HG03378 (cell line): Measurements from ENCODE around the gene FAM83G.
"Not testable (repeated sequence)": the region's sequence is repeated elsewhere in the genome, so short reads cannot be mapped to it uniquely, and the experiment has no call there.

Source experiments
- ATAC-seq: cut with Tn5 transposase; IDR thresholded peaks from one replicate; pipeline ENCODE4 v1.9.1; 2021; ENCODE audit warnings: mild to moderate bottlenecking, moderate library complexity; ENCODE audit not compliant: unreplicated experiment

Gene FAM83G

DNA sequence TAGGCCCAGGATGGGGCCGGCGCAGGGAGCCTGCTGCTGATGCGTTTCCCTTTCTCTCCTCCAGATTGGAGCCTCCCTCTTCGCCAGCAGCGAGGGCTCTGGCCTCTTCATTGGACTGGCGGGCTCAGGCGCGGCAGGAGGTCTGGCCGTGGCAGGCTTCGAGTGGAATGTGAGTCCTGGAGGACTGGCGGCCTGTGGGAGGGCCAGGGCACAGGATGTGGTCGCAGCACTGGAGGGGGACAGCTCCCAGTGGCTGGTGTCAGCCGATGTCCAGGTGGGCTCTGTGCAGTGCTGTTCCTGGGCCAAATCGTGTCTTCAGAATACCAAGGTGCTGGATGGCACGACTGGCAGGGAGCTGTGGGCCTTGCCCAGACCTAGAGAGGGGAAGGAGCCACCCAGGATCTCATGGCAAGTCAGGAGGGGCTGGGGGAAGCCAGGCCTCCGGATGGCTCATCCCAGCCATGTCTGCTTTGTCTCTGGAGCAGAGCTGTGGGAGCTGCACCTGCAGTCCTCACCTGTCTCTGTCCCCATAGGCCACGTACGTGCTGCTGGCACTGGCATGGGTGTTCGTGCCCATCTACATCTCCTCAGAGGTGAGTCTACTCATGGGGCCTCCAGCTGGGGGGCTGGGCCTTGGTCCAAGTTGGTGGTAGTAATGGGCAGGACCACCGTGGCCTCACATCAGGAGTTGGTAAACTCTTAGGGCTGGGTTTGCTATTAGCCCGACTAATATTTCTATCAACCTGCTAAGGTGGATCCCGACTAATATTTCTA, 45.3 kb downstream of the FAM83G start:
- ATAC-seq = no peak

DNA sequence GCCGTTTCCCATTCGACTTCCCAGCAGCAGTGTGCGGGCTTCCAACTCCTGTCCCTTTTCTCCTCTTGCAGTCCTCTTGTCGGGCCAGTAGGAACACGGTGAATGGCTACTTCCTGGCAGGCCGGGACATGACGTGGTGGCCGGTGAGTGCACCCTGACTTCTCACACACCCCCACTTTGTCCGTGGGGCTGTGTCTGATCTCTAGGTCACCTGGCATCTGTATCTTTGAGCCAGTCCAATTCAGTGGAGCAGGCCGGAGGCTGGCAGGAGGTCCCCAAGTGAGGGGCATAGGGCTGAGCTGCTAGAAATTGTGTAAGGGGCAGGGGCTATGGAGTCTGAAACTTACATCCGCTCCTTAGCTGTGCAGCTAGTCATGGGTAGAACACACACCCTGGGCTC, 46.0 kb downstream of the FAM83G start:
- no peak for ATAC-seq

DNA sequence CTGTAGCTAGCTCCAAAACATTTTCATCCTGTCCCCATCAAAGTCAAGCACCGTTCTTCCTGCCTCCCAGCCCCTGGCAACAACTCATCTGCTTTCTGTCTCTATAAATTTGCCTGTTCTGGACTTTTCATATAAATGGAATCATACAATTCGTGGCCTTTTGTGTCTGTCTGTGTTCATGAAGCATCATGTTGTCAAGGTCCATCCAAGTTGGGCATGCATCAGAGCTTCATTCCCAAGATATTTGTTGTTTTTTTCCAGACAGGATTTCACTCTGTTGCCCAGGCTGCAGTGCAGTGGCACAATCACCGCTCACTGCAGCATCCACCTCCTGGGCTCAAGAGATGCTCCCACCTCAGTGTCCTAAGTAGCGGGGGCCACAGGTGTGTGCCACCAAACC, 46.7 kb downstream of the FAM83G start:
- ATAC-seq = no peak

DNA sequence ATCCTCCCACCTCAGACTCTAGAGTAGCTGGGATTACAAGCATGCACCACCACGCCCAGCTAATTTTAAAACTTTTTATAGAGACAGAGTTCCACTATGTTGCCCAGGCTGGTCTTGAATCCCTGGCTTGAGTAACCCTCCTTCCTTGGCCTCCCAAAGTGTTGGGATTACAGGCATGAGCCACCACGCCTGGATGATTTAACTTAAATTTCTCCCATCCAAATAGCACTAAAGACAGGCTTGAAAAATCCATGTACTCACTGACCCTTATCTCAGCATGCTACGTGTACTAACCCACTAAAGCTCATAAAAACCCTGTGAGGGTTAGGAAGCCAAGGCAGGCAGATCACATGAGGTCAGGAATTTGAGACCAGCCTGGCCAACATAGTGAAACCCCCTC, 48.0 kb downstream of the FAM83G start:
- no peak for ATAC-seq

DNA sequence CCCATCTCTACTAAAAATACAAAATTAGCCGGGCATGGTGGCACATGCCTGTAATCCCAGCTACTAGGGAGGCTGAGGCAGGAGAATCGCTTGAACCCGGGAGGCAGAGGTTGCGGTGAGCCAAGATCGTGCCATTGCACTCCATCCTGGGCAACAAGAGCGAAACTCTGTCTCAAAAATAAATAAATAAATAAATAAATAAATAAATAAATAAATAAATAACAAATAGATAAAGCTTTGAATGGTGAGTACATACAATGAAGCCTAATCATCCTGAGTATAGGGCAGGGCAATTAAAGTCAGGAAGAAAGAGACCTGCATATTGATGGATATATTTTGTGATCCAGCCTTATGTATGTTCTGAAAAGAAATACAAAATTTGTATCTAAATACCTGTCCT, 48.5 kb downstream of the FAM83G start:
- ATAC-seq = not testable (repeated sequence)

DNA sequence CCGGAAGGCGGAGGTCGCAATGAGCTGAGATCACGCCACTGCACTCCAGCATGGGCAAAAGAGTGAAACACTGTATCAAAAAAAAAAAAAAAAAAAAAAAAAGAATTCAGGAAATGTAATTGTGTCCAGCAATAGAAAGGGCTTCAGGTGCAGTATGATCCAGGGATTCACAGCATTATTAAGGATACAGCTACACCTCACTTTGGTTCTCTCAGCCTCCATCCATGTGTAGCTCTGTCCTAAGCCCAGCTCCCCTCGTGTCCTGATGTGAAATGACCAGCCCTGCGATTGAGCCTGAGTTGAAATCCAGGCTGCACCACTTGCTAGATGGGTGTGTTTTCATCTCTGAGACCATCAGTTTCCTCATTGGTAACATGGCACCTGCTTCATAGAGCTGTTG, 49.6 kb downstream of the FAM83G start:
- ATAC-seq = no peak

GRCh38 chr17:18954321-18954720, 50.2 kb downstream of the FAM83G start:
- no peak for ATAC-seq

DNA sequence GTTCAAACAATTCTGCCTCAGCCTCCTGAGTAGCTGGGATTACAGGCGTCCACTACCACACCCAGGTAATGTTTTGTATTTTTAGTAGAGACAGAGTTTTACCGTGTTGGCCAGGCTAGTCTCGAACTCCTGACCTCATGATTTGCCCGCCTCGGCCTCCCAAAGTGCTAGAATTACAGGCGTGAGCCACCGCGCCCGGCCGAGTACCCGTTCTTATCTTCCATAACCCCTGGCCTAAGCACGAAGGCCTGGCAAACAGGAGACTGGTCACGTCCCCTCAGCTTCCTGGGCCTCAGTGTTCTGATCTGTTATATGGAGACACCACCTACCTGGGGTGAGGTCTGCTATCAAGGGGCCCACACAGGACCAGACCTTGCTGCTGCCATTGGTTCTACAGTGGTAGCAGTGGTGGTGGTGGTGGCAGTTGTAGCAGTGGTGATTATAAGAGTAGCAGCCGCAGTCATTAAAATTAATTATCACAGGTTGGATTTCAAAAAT, 51.3 kb downstream of the FAM83G start:
- ATAC-seq = no peak

DNA sequence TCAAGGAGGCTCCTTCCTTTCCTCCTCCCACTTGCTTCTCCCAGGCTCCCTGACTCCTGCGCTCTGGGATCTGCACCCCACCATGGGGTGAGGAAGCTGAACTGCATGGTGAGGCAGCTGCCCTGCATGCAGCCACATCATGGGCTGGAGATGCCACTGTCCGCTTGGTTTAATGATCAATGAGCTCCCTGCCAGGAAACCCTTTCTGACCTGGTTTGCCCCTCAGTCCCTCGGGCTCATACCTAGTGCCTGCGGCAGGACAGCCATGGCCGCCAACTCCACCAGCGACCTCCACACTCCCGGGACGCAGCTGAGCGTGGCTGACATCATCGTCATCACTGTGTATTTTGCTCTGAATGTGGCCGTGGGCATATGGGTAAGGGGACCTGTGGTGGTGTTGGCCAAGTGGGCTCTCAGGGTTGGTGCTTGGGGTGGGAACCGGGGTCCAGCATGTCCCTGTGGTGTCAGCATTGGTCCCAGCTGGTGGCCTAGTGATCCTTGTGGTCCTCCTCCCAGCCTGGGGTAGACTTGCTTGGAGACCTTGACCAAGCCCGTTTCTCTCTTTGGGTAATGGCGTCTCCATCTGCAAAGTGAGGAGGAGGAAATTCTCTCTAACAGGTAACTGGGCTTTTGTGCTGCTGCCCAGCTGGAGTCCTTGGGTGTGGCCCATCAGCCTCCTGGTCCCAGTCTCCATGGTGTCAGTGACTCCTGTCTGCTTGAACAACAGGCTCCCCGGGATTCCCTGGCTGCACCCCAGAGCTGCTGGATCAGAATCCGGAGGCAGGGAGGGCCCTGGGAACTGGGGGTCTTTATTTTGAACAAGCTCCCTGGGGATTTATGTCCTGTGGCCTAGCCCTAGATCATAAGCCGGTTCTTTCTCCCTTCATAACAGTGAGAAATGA, 52.4 kb downstream of the FAM83G start, which contains the start of gene SLC5A10:
Gene SLC5A10 (plus strand): TSS at position 225 of the 902 bp plus-strand sequence. CDS start 41 bp downstream, at position 266.
- no peak for ATAC-seq

DNA sequence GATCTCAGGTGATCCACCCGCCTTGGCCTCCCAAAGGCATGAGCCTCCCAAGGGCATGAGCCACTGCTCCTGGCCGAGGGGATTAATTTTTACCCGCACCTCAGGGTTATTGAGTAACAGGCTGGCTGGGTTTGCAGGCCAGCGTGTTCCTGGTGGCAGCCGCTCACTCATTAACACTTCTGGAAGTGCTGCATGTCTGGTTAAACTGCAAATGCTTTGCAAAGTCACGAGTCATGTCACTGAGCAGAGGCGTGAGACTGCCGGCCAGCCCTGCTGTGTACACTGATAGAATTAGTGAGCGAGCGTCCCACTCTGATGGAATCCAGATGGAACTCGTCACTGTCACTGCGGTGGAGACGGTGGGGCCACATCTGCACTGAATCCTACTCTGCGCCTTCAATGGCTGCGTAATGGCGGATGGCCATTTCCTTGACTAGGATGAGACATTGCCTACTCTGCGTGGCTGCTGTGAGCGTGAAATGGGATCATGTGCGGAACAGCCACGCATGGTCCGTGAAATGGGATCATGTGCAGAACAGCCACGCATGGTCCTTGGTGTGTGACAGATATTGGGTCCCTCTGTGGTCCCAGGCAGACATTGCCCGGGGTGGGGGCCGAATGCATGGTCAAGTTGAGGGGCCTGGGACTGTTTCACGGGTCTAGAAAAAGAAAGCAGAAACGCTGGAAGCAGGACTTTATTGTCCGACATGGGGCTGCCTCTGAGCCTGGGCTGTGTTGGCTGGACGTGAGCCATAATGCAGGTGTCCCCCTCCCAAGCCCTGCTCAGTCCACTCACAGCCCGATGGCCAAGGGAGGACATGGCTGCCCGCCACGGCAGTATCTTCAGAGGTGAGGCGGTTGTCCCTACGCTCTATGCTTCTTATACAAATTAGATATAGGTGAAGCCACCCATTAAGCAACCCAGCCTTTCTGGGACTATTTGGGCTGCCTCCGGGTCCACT, 53.3 kb downstream of the FAM83G start:
- no peak for ATAC-seq

DNA sequence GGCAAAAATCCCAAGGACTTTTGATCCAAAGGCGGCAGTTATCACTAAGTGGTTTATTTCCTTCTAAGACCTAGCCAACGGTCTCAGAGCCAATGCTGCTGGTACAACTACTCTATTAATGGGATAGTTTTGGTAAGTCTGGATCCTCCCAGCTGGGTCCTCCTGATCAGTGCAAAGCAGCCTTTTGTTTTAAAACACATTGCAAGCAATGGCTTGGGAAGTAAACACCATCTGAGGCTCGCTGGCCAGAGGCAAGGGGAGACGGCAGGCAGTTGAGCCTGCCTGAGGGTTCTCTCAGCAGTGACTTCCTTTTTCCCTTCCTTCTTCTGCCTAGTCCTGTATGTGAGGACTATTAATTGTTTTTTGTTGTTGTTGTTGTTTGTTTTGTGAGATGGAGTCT, 54.2 kb downstream of the FAM83G start:
- no peak for ATAC-seq

DNA sequence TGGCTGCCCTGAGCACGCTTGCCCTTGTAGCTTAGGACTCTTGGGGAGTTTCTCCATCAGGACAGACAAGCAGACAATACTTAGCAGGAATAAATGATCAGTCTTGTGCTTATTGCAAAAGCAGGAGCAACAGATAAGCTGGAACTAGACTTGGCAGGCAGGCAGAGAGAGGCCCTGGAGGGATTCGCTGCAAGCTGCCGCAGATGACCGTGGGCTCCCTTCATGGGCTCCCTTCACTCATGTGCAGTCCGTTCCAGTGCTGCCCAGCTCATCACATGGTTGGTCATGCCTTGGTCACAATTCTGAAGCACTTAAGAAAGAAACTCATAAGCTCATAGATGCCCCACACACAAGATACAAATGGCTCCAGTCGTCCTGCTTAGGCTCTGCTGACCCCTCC, 55.0 kb downstream of the FAM83G start:
- ATAC-seq = no peak

DNA sequence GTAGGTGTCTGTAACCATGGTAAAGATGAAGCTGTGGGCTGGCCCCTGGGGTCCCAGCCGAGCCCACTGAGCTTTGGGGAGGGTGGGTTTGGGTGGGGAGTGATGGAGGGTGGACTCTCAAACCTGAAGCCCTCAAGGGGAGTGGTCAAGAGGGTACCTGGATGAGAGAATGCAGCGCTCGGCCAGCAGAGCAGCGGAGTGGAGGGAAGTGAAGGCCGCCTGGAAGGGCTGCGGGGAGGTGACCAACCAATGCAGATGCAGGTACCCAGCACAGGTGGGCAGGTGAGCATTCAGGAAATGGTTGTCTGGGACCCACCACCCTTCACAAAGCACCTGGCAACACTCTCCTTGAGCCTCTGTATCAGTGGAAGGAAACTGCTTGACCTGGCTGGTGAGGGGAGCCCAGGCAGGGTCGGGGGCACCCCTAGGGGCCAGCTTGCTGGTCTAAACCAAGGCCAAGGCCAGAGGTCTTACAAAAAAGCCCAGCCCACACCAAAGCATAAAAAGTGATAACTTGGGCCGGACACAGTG, 56.0 kb downstream of the FAM83G start:
- ATAC-seq = no peak

- no peak for ATAC-seq
Observed at GRCh38 chr17:18947866-18948265, 56.7 kb downstream of the FAM83G start.

- no peak for ATAC-seq
Observed at GRCh38 chr17:18946536-18946935, 58.0 kb downstream of the FAM83G start.

DNA sequence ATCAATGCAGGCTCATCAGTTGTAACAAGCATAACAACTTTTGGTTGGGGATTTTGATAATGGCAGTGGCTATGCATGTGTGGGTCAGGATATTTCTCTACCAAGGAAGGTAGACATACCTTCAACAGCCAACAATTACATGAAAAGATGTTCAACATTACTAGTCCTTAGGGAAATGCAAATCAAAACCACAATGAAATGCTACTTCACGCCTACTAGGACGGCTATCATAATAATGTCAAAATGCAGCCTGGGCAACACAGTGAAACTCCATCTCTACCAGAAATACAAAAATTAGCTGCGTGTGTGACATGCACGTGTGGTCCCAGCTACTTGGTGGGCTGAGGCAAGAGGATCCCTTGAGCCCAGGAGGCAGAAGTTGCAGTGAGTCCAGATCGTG, 59.9 kb downstream of the FAM83G start:
- ATAC-seq = no peak

GRCh38 chr17:18938692-18939023, 65.9 kb downstream of the FAM83G start:
- ATAC-seq = no peak

- ATAC-seq = no peak
Observed at GRCh38 chr17:18937981-18938691, 66.4 kb downstream of the FAM83G start.

DNA sequence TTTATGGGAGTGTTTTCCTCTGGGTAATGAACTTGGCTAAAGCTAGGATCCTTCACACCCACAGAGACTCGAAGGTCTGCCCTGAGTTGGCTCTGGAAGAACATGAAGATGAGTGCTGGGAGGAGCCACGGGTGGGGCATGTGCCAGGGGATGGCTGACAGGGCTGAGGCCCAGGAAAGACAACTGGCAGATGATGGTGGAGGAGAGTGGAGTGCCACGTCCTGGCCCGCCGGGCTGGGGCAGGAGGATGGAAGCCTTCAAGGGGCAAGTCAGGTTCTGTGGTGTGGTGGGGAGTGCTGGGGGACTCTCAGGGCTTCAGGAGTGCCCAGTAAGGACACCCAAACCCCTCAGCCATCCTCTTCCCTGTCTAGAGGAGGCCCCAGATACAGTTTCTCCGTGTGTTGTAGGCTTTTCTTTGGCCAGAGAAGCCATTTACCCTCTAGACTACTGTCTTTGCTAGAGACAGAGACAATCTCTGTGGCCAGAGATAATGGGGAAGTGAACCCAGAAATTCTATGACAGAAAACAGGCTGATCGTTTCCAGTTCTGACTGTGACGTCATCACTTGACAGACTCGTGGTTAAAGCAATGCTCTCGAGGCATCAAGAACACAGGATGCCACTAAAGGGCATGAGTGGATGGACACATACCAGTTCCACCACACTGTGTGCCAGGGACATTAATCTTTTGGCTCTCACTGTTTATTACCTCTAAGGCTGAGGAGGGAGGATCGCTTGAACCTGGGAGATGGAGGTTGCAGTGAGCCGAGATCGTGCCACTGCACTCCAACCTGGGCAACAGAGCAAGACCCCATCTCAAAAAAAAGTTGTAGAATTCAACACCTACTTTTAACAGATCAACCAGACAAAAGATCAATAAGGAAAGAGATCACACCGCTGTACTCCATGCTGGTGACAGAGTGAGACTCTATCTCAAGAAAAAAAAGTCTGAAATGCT, 71.2 kb downstream of the FAM83G start:
- ATAC-seq = no peak
